BLaER1 (cell line): ENCODE measurements around the gene FYCO1.

Experiments used
- H3K27ac ChIP-seq: shearing (Covaris generic); formaldehyde crosslinking; 2 replicates; pipeline ENCODE4 v1.8.1; 2022
- H3K27me3 ChIP-seq: shearing (Covaris generic); formaldehyde crosslinking; 2 replicates; pipeline ENCODE4 v1.8.1; 2022
- H3K36me3 ChIP-seq: shearing (Covaris generic); formaldehyde crosslinking; 2 replicates; pipeline ENCODE4 v1.8.1; 2022
- H3K4me1 ChIP-seq: shearing (Covaris generic); formaldehyde crosslinking; 2 replicates; pipeline ENCODE4 v1.8.1; 2022
- H3K4me2 ChIP-seq: shearing (Covaris generic); formaldehyde crosslinking; 2 replicates; pipeline ENCODE4 v1.8.1; 2022
- H3K4me3 ChIP-seq: shearing (Covaris generic); formaldehyde crosslinking; 2 replicates; pipeline ENCODE4 v1.8.1; 2022
- H3K9ac ChIP-seq: shearing (Covaris generic); formaldehyde crosslinking; 2 replicates; pipeline ENCODE4 v1.8.1; 2022
- H3K9me3 ChIP-seq: shearing (Covaris generic); formaldehyde crosslinking; 2 replicates; pipeline ENCODE4 v1.8.1; 2022
- H4K20me1 ChIP-seq: shearing (Covaris generic); formaldehyde crosslinking; 2 replicates; pipeline ENCODE4 v1.8.1; 2022
- Cebpa-rat ChIP-seq: shearing (Covaris generic); IDR thresholded peaks from 2 replicates; pipeline ENCODE4 v1.8.1; 2022

Gene FYCO1

GRCh38 chr3:45947361-45947760 is 48.3 kb downstream of the FYCO1 start:
- no peak for TF ChIP-seq Cebpa-rat
- Histone ChIP-seq H3K4me3 (no peak overlapping the region), H3K27ac (no peak overlapping the region), H3K4me2 (no peak overlapping the region), H3K36me3 (peaks cover 92% of the 10 kb centered on the region), H4K20me1 (peaks cover 28% of the 10 kb centered on the region; the same call in 1 of the 2 replicates), H3K4me1 (no peaks in the 10 kb centered on the region), H3K9ac (no peak overlapping the region), H3K9me3 (no peaks in the 10 kb centered on the region), H3K27me3 (no peaks in the 10 kb centered on the region)

GRCh38 chr3:45946875-45947274 is 48.7 kb downstream of the FYCO1 start:
- Histone ChIP-seq H3K9me3 (no peaks in the 10 kb centered on the region), H3K36me3 (peaks cover 91% of the 10 kb centered on the region), H3K4me3 (no peak overlapping the region), H3K4me1 (no peaks in the 10 kb centered on the region), H3K9ac (no peak overlapping the region), H3K27ac (no peak overlapping the region), H3K4me2 (no peak overlapping the region), H4K20me1 (peaks cover 28% of the 10 kb centered on the region; the same call in 1 of the 2 replicates), H3K27me3 (no peaks in the 10 kb centered on the region)
- TF ChIP-seq Cebpa-rat, result no peak

DNA sequence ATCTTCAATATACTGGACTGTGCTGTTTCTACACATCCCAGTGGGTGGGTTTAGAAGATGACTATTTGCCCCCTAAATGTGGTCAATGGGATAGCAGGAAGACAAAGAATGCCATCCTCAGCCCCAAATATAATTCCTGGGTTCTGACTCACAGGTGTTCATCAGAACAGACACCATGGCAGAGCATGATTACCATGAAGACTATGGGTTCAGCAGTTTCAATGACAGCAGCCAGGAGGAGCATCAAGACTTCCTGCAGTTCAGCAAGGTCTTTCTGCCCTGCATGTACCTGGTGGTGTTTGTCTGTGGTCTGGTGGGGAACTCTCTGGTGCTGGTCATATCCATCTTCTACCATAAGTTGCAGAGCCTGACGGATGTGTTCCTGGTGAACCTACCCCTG is 49.3 kb downstream of the FYCO1 start:
- no peak overlapping the region for H3K27ac ChIP-seq
- H3K36me3 ChIP-seq, result peaks cover 86% of the 10 kb centered on the region
- no peaks in the 10 kb centered on the region for H3K9me3 ChIP-seq
- no peaks in the 10 kb centered on the region for H3K27me3 ChIP-seq
- no peaks in the 10 kb centered on the region for H3K4me1 ChIP-seq
- no peak overlapping the region for H3K4me2 ChIP-seq
- H3K4me3 ChIP-seq, result no peak overlapping the region
- no peak for TF ChIP-seq Cebpa-rat
- no peak overlapping the region for H3K9ac ChIP-seq
- H4K20me1 ChIP-seq, result peaks cover 22% of the 10 kb centered on the region; the same call in 1 of the 2 replicates

- Histone ChIP-seq H3K27me3 (no peaks in the 10 kb centered on the region), H3K27ac (no peak overlapping the region), H3K9ac (no peak overlapping the region), H3K4me2 (no peak overlapping the region), H3K36me3 (peaks cover 83% of the 10 kb centered on the region), H3K4me1 (no peaks in the 10 kb centered on the region), H3K9me3 (no peaks in the 10 kb centered on the region), H4K20me1 (peaks cover 19% of the 10 kb centered on the region; the same call in 1 of the 2 replicates), H3K4me3 (no peak overlapping the region)
- no peak for TF ChIP-seq Cebpa-rat
These were observed 50.6 kb downstream of the FYCO1 start for GRCh38 chr3:45944830-45945620.

GRCh38 chr3:45943207-45943846 is 52.3 kb downstream of the FYCO1 start, which contains the start of gene CXCR6:
CXCR6 (plus strand) TSS chr3:45943464; CDS start chr3:45946482, 3,018 bp downstream.
- H3K36me3 ChIP-seq, result peaks cover 70% of the 10 kb centered on the region
- no peak for TF ChIP-seq Cebpa-rat

DNA sequence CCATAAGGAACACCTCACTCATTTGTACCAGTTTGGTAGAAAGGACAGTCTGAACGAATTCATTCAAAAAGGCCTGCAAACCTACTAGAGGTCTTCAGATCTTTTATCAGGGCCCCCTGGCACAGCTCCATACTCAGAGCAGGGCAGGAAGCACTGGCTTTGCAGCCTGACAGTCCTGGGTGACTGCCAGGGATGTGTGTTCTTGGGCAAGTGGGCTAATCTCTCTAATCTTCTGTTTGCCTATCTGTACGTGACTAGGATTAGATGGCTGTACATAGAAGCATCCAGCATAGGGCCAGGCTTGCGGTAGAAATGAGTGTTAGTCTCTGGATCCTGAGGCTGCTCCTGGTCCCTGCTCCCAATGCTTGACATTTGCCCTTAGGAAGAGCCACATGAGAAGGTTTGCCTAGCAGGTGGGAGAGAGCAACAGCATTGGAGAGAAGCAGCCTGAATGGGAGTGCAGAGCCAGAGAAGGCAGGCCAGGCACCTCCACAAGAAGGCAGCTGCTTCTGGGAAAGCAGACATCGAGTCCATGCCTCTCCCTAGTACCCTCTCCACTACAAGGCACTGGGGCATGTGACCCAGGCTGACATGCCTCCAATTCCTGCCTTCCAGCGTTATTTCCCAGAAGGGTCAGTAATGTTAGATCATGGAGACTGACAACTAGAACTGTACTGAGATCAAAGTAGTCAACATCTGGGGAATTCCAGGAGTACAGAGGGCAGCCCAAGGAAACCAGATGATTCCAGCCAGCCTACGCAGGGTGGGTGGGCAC is 53.4 kb downstream of the FYCO1 start:
- TF ChIP-seq Cebpa-rat, result no peak
- Histone ChIP-seq H3K27me3 (no peaks in the 10 kb centered on the region), H3K4me1 (peaks cover 9% of the 10 kb centered on the region), H4K20me1 (peaks cover 16% of the 10 kb centered on the region), H3K4me3 (no peak overlapping the region), H3K9me3 (no peaks in the 10 kb centered on the region), H3K36me3 (peaks cover 70% of the 10 kb centered on the region), H3K27ac (no peak overlapping the region), H3K9ac (no peak overlapping the region), H3K4me2 (no peak overlapping the region)

More at GRCh38 chr3:45943207-45943846, 52.3 kb downstream of the FYCO1 start, which contains the start of gene CXCR6:
- H3K4me1 ChIP-seq, result no peaks in the 10 kb centered on the region
- H3K4me3 ChIP-seq, result no peak within 1 kb of the TSS
- no peak within 1 kb of the TSS for H3K27ac ChIP-seq
- H3K9me3 ChIP-seq, result no peaks in the 10 kb centered on the region
- peaks cover 15% of the 10 kb centered on the region for H4K20me1 ChIP-seq
- H3K4me2 ChIP-seq, result no peak within 1 kb of the TSS
- no peaks in the 10 kb centered on the region for H3K27me3 ChIP-seq
- H3K9ac ChIP-seq, result no peak within 1 kb of the TSS

DNA sequence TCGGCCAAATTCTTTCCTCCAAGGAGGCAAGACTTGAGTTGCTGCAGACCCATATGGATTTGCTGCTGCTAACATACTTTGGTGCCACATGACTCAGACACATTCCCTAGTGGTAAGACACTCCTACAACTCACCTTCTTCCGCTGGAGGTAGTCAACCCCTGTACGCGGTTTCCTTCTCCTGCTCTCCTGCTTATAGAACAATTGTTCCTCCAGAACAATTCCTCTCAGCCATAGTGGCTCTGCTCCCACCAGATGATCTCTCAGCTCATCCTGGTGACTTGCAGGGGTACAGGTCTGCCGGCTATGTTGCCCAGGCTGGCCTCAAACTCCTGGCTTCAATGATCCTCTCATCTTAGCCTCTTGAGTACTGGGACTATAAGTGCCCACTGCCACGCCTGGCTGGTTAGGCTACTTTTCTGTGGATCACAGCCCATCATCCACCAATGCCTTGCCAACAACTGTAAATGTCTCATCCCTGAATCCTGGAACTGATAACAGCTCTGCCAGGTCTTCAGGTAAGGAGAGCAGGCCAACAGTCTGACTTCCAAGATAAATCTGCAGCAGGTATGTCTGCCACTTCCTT is 54.8 kb downstream of the FYCO1 start:
- Histone ChIP-seq H3K4me2 (no peak overlapping the region), H3K9ac (no peak overlapping the region), H4K20me1 (peaks cover 16% of the 10 kb centered on the region), H3K36me3 (peaks cover 69% of the 10 kb centered on the region), H3K9me3 (no peaks in the 10 kb centered on the region), H3K4me1 (peaks cover 10% of the 10 kb centered on the region), H3K4me3 (no peak overlapping the region), H3K27me3 (no peaks in the 10 kb centered on the region), H3K27ac (no peak overlapping the region)
- TF ChIP-seq Cebpa-rat, result no peak

DNA sequence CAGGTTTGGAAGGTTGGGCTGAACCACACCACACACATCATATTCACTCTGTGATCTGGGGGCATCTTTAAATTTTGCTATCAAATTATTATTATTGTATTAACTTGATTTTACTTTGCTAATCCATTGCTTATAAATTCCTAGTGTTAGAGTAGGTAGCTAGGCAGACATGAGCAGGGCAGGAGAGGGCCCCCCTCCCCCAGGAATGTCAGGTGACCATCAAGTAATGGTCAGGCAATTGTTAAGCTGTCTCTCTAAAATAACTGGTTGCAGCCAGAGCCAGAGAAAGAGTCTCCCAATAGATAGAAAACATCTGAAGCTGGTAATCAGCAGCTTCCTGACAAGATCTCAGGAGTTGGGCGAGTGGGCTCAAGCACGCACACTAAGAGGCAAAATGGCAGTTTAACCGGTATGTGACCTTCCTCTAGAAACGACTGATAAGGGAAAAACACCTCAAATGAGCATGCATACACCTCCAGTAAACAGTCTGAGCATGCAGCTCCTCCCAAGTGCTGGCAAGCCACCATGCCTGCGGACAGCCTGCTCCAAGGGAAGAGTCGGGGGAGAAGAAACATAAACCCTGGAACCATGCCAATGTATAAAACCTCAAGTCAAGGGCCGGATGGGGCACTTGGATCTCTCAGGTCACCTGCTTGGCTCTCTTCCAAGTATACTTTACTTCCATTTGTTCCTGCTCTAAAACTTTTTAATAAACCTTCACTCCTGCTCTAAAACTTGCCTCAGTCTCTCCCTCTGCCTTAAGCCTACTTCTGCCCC is 55.4 kb downstream of the FYCO1 start:
- H3K9ac ChIP-seq, result no peak overlapping the region
- no peak overlapping the region for H3K27ac ChIP-seq

DNA sequence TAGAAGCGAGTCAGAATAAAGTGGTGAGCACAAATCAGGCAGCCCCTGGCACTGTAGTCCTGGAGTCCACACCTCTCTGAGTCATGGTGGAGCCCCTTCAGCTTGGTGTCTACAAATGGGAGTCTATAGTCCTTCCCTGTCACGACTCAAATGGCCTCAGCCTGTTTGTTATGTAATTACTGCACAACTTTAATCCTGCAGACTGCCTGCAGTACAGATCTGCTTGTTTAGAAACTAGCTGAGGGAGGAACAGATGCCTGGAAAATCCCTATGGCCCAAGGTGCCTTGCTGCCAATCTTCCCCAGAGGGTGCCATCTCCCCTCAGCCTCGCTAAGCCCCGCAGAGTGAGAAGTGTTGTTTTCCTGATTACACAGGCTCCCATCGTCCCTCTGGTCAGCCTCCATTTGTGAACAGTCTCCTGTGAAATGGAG is 56.3 kb downstream of the FYCO1 start:
- Histone ChIP-seq H4K20me1 (peaks cover 16% of the 10 kb centered on the region), H3K9ac (no peak overlapping the region), H3K27me3 (no peaks in the 10 kb centered on the region), H3K27ac (no peak overlapping the region), H3K36me3 (peaks cover 69% of the 10 kb centered on the region), H3K4me3 (no peak overlapping the region), H3K4me2 (no peak overlapping the region), H3K4me1 (peaks cover 10% of the 10 kb centered on the region), H3K9me3 (no peaks in the 10 kb centered on the region)
- no peak for TF ChIP-seq Cebpa-rat

More for the DNA sequence above, 55.4 kb downstream of the FYCO1 start:
- Histone ChIP-seq H3K4me3 (no peak overlapping the region), H3K36me3 (peaks cover 68% of the 10 kb centered on the region), H3K9me3 (no peaks in the 10 kb centered on the region), H3K4me1 (peaks cover 10% of the 10 kb centered on the region), H4K20me1 (peaks cover 16% of the 10 kb centered on the region), H3K4me2 (no peak overlapping the region), H3K27me3 (no peaks in the 10 kb centered on the region)
- no peak for TF ChIP-seq Cebpa-rat
